Measurements from ENCODE around the gene MAGED1.

The MAGED1 gene, protein sequence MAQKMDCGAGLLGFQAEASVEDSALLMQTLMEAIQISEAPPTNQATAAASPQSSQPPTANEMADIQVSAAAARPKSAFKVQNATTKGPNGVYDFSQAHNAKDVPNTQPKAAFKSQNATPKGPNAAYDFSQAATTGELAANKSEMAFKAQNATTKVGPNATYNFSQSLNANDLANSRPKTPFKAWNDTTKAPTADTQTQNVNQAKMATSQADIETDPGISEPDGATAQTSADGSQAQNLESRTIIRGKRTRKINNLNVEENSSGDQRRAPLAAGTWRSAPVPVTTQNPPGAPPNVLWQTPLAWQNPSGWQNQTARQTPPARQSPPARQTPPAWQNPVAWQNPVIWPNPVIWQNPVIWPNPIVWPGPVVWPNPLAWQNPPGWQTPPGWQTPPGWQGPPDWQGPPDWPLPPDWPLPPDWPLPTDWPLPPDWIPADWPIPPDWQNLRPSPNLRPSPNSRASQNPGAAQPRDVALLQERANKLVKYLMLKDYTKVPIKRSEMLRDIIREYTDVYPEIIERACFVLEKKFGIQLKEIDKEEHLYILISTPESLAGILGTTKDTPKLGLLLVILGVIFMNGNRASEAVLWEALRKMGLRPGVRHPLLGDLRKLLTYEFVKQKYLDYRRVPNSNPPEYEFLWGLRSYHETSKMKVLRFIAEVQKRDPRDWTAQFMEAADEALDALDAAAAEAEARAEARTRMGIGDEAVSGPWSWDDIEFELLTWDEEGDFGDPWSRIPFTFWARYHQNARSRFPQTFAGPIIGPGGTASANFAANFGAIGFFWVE

DNA sequence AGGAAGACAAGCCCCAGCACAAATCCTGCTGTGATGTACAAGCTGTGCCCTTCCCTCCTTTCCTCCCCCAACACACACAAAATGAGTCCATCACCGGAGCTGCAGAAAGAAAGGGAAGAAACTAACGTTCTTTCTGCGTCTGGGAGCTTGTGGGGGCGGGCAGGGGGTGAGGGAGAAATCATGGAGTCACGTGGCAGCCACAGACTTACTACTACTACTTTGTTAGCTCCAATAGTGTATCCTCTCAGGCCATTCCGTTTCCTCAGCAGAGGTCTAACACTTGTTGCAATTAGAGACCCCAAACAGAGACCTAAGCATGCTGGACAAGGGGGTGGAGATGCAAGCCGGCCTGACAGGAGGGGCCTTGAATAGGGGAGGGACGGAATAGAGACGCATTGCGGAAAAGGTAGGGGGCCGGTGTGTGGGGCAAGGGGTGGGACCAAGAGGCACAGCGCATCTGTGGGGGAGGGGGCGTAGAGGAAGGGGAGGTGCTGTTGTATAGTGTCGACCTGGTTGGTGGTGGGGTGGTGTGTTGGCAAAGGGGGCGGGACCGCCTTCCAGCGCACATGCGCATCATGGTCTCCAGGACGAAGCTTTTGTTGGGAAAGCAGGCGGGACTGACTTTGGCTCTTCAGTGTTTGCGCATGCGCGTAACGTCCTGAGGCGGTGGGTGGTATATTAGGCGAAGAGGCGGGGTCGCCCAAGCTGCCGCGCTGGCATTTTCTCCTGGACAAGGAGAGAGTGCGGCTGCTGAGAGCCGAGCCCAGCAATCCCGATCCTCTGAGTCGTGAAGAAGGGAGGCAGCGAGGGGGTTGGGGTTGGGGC lies at the start of gene MAGED1:
Gene MAGED1, plus strand, starts transcription at position 703 of the 825 bp plus-strand sequence. CDS start 682 bp downstream, outside the sequence.
- DNase-seq (ENCODE audit: low read depth in 1 of 2, low spot score in 1 of 2), result peak; percentile 61

DNA sequence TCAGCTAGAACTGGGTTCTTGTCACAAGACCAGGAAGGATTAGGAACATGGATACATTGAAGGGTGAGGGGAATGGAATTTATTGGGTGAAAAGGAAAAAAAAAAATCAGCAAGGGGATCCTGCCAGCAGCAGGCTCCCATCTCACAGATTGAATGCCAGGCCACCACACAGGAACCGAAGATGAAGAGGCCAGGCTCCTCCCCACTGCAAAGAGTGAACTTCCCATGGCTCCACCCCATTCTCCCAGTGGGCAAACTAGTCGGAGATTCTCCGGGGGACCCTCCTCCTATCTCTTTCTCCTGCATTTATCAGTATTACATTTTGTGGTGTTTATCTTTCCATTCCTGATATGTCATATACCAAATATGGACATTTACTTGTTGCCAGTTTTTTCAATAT lies 46.0 kb upstream of the MAGED1 start:
- DNase-seq (ENCODE audit: low read depth in 1 of 2, low spot score in 1 of 2), result no peak

DNA sequence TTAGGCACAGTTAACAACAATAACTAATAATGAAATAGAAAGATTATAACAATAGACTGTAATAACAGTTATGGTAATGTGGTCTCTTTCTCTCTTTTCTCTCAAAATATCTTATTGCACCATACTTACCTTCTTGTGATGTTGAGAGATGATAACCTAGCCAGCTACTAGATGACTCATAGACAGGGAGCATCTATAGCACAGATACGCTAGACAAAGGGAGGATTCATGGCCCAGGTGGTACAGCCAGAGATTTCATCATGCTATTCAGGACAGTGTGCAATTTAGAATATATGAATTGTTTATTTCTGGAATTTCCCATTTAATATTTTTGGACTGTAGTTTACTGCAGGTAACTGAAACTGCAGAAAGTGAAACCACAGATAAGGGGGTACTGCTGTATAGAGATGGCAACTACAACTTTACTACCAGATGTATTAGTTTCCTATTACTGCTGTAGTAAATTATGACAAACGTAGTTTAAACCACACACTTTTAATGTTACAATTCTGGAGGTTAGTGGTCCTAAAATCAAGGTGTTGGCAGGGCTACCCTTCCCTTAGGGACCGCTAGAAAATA lies 41.8 kb upstream of the MAGED1 start:
- no peak for DNase-seq (ENCODE audit: low read depth in 1 of 2, low spot score in 1 of 2)

DNA sequence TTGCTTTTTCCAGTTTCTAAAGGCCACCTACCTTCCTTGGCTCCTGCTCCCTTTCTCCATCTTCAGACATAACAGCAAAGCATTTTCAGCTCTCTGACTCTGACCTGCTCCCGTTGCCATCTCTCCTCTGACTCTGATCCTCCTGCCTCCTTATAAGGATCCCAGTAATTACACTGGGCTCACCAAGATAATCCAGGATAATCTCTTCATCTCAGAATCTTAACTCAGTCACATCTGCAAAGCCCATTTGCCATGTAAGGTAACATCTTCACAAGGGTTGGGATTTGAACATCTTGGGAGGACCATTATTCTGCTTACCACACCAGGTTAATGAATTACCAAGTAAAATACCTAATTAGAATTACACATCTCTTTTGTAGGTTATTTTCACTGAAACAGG lies 41.3 kb upstream of the MAGED1 start:
- DNase-seq (ENCODE audit: low read depth in 1 of 2, low spot score in 1 of 2), result no peak

DNA sequence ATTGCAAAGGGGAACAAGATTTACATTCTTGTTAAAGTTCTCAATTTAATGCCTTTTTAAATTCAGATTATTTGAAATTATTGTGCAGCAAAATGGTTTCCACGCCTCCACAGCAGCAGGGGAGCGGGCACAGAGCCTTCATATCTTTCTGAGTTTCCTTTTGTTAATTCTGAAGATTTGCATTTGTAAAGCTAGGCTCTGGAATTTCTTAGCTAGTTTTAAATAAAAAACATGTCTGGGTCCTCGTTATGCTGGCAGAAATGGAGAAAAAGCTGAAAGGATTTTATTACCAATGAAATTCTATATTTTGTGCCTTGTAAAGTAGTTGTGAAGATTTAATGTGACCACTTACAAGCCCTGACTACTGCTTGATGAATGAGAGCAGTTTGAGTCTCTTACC lies 40.8 kb upstream of the MAGED1 start:
- no peak for DNase-seq (ENCODE audit: low read depth in 1 of 2, low spot score in 1 of 2)

DNA sequence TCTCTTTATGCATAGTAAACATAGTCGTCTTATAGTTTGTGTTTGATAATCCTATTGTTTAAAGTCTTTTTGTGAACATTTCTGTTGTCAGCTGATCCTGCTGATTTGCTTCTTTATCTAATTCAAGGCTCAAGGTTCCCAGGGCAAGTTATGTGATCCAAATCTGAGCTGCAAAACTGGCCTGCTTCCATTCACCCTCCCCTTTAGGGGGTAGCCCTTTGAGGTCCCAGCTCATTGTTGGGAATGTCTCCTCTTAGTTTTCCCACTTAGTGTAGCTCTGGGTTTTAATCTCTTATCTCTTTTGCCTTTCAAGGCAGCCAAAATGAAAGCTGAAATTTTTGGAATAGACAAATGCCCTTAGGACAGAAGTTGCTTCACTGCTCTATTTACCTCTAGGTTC lies 40.2 kb upstream of the MAGED1 start:
- DNase-seq (ENCODE audit: low read depth in 1 of 2, low spot score in 1 of 2), result no peak

DNA sequence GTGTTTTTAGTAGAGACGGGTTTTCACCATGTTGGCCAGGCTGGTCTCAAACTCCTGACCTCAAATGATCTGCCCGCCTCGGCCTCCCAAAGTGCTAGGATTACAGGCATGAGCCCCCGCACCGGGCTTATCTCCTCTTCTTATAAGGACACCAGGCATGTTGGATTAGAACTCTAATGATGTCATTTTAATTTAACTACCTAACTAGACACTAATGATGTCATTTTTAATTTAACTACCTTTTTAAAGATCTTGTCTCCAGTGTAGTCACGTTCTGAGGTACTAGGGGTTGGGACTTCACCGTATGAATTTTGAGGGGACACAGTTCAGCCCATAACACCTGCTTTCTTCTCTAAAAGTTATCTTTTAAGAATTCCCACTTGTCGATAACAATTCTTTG lies 37.7 kb upstream of the MAGED1 start:
- no peak for DNase-seq (ENCODE audit: low read depth in 1 of 2, low spot score in 1 of 2)

DNA sequence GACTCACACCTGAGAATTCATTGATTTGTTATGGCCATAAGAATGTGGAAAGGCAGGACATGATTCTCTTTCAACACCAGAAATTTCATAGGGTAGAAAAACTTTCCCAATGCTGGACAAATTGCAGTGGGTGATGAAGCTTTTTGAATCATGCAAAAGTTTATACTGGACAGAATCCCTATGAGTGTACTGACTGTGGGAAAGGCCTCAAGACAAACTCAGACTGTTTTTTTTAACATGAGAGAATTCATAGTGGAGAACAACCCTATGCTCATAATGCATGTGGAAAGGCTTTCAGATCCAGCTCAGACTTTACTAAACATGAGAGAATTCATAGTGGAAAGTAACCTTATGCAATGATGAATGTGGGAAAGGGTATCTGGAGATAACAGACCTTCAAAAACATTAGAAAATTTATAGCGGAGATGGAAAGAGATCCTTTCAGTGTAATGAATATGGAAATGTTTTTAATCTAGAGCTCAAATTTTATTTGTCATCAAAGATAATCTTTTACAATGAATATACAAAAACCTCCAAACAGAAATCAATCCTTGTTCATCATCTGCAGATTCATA lies 36.2 kb upstream of the MAGED1 start:
- DNase-seq (ENCODE audit: low read depth in 1 of 2, low spot score in 1 of 2), result no peak

DNA sequence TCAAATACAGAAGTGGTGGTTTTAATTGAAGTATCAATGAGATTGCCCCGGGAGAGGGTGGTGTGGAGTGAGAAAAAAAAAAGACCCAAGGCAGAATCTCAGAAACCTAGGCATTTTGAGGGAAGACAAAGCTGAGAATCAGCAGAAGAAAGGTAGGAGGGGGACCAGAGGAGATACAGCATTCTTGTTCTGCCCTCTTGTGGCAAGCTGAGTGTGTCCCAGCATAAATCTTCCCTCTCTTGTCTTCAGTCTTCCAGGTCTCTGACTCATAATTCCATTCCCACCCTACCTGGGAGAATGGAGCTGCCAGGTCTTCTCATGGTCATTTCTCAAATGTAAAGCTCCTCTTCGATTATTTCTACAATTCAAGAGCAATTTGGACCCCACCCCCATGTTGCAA lies 32.7 kb upstream of the MAGED1 start:
- DNase-seq (ENCODE audit: low read depth in 1 of 2, low spot score in 1 of 2), result no peak

DNA sequence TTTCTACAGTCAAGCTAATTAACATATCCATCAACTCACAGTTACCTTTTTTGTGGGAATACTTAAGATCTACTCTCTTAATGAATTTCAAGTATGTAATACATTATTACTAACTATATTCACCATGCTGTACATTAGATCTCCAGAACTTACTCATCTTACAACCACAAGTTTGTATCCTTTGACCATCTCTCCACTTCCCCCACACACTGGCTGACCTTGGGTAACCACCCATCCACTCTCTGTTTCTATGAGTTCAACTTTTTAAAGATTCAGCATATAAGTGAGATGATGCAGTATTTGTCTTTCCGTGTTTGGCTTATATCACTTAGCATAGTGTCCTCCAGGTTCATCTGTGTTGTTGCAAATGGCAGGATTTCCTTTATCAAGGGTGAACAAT lies 30.5 kb upstream of the MAGED1 start:
- DNase-seq (ENCODE audit: low read depth in 1 of 2, low spot score in 1 of 2), result no peak

DNA sequence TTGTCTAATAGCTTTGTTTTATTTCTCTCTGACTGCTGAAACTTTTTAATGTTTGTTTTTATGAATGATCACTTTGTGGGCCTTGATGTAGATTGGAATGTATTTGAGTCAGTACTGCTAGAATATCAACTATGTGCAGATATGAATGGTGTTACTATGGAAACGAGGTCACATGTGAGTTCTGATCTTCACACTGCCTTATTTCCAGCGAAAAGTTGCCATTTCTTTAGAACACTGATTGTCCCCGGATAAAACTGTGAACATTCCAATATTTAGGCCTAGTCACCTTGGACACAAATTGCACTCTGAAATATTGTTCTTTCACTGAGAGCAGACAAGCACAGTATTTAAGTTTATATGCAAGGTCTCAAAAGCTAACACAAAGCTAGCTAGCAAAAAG lies 27.2 kb upstream of the MAGED1 start:
- DNase-seq (ENCODE audit: low read depth in 1 of 2, low spot score in 1 of 2), result no peak

DNA sequence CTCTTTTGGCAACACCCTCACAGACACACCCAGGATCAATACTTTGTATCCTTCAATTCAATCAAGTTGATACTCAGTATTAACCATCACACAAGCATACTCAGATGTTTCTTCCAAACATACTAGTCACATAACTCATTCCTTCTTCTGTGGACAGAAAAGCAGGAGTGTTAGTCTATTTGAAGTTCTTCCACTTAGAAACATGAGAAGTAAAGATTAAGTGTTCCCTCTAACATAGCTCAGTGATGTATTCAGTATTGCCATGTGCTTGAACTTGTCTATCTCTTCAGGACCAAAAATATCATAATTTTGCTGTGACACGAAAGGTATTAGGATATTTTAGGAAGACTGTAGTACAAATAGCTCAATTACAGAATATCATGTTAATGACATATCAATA lies 25.8 kb upstream of the MAGED1 start:
- DNase-seq (ENCODE audit: low read depth in 1 of 2, low spot score in 1 of 2), result no peak

DNA sequence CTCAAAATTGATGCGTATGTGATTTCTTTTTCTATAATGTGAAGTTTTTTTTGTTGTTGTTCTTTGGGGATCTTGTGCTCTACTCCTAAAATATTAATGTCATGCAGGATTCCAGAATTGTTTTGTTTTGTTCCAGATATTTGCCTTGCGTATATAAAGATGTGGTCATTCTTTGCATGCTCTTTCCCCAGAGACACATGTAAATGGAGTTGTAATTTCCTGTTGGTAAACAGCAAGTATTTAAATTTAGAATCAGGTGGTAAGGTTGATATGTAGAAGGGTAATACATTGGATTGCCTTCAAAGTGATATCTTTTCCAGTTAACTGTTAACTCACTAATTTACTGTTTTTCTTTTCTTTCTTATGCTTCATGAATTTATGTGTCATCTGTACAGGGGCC lies 23.1 kb upstream of the MAGED1 start:
- no peak for DNase-seq (ENCODE audit: low read depth in 1 of 2, low spot score in 1 of 2)

DNA sequence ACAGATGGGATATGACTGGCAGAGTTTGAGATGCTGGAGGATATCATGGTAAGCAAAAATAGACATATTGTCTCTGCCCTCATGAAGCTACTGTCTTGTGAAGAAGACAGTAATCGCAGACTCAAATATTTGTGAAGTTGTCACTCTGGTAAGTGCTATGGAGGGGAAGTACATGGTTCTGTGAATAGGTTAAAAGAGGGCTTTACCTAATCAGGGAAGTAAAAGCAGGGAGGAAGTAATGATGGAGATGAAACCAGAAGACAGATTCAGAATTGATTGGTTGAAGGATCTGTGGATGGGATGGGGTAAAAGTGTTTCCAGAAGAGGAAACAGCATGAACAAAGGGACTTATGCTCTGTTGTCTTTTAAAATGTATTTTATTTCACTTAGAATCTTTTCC lies 19.3 kb upstream of the MAGED1 start:
- no peak for DNase-seq (ENCODE audit: low read depth in 1 of 2, low spot score in 1 of 2)

DNA sequence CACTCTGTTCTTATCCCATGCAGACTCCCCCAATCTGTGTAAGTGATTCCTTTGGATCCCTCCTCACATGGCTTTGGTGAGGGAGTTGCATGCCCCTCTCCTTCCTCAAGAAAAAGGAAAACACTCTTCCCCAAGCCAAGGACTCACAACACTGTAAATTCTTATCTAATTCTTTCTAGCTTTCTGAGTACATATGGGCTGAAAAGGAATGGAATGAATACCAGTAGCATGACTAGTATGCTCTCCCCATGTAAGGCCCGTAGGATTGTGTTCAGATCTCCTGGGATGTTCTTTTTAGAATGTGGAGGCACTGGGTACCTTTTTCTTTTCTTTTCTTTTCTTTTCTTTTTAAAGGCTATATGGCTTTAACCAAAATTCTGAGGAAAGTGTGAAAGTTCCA lies 17.0 kb upstream of the MAGED1 start:
- no peak for DNase-seq (ENCODE audit: low read depth in 1 of 2, low spot score in 1 of 2)

DNA sequence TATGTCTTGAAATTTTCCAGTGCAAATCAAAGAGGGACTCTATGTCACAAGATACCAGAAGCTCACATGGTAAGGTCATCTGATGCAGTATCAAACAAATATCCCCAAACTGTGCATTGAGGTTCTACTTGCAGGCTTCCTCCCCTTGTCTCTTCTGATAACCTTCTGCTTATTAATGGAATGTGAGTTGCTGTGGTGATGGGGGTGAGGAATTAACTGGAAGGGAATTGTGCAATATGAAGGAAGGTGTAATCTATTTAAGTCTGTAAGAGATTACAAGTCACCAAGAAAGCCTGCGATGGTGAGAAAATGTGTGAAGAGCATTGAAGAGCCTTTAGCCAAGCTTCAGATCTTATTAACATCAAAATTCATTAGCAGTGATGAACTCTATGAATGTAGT lies 15.4 kb upstream of the MAGED1 start:
- no peak for DNase-seq (ENCODE audit: low read depth in 1 of 2, low spot score in 1 of 2)

DNA sequence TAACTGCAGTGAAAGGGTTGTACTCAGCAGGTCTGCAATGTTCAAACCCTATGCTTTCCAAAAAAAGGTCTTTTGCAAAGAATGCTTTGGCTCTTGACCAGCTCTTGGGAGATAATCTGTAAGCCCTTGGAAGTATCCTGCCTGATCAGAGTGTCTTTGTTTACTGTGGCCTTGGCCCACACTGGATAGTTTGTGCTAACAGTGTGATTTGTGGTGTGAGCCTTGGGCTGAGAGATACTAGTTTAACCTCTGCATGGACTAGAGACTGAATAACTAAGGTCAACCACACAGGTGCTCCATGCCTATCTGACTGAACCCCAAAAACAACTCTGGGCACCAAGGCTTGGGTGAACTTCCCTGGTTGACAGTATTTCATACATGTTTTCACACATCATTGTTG lies 3.6 kb upstream of the MAGED1 start:
- DNase-seq (ENCODE audit: low read depth in 1 of 2, low spot score in 1 of 2), result no peak

DNA sequence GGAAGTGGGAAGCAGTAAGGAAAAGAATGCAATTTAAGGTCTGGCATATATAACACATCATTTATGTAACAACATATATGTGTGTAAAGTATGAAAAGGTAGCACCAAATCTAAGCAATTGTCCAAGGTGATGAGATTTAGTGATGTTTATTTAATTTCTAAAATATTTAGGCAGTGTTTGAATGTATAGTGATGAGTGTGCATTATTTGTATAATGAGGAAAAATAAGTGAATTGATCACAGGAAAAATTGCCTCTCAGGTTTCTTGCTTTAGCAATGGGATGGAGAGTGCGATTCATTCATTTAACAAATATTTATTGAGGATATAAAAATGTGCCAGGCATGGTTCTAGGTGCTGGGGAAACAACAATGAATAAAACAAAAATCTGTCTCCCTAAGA lies 2.2 kb upstream of the MAGED1 start:
- DNase-seq (ENCODE audit: low read depth in 1 of 2, low spot score in 1 of 2), result no peak

DNA sequence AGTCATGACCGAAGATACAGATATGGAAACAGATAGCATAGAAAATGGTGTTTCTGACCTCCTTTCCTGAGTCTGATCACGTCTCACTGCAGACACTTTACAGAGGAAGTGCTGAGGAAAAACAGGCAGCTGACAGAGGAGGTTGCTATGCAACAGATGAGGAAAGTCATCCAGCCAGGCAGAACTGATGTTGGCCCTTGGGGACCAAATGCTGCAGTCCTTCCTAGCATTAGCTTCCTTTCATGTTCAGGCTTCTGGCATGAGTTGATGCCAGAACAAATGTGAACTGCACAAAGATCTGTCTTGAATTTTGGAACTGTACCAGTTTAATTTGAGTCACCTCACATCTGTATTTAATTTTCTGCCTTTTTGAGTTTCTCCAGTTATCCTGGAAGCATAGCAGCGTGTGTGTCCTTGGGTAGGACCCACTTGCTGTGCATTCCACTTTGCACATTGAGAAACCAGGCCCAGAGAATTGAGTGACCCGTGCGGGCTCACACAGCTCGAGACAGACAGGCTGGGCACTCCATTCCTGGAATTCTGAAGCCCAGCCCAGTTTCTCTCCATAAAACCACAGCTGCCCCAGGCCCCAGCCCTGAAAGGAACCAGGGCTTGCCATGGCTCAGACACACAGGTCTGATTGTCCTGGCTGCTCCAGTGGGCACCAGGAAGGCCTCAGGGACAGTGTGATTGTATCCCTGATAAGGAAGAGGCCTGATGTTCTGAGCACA lies 1.4 kb upstream of the MAGED1 start:
- no peak for DNase-seq (ENCODE audit: low read depth in 1 of 2, low spot score in 1 of 2)

DNA sequence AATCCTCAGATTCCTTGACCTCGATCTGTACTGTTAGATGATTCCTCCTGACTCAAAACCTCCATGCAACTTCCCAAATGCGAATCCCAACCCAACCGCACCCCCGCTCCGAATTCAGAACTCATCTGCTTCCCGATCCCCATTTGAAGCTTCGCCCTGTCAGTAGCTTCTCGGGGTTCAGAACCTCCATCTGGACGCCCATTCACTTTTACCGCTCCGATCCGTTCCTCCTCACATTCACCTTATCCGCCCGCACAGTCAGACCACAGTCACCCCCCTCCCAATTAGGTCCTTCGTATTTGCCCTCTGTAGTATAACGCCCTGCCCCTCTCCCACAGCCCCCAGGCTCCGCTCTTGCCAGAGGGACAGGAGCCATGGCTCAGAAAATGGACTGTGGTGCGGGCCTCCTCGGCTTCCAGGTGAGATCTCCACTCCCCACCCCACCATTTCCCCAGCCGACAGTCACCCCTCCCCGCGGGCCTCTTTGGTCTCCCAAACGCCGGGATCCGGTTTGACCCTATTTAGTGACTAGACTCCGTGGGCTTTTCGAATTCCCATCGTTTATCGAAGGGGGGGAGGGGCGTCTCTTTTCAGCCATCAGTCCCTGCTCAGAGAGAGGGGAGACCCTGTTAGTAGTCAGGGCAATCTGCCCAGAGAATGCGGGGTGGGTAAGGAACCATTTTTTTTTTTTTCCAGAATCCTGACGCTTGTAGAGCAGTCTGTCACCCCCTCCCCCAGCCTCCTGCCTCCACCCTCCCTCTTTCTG lies 691 bp downstream of the MAGED1 start:
- DNase-seq (ENCODE audit: low read depth in 1 of 2, low spot score in 1 of 2), result no peak
